Left renal cortex interstitium (tissue), 4 donors: ENCODE data around the gene PLXDC2. TPM values are rescaled to one million over a fixed set of nuclear protein-coding genes. Genes with fewer than 3 reads are reported as not detected.
"Not testable (repeated sequence)": the region's sequence is repeated elsewhere in the genome, so short reads cannot be mapped to it uniquely, and the experiment has no call there.

ENCODE experiments used
- DNase-seq, 4 donors: peaks; one replicate each; pipeline ENCODE4 v3.0.0-alpha.2; 2013; ENCODE audit warnings: low read depth in 4 of 4, low spot score in 2 of 4, missing footprints in 1 of 4
- polyA plus RNA-seq, 4 donors: library from polyadenylated mRNA; unstranded; fragments of 120-200 nt; gene quantifications; one replicate each; pipeline ENCODE4 v1.2.1, GENCODE V29; 2013; ENCODE audit not compliant: insufficient read length in 4 of 4

PLXDC2 gene
- polyA plus RNA-seq, 4 donors, result 28.0 to 35.6 (median 34.2) TPM

DNA sequence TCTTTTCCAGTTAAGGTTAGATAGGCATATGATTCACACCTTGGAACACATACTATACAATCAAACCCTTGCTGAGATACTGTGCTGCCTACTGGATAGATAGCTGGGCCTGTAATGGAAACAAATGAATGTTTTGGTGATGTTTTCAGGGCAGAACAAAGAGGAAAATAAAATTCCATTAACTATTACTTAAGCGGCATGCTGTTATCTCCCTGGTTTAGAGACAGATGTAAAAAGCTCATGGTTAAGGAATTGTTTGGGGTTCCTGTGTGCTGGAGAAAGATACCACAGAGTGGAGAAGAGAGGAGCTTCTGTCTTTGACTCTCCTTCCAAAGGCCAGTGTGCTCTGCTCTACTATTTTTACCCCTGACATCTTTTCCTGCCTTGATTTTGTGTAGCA, 341.1 kb downstream of the PLXDC2 start:
- DNase-seq, result no peak

DNA sequence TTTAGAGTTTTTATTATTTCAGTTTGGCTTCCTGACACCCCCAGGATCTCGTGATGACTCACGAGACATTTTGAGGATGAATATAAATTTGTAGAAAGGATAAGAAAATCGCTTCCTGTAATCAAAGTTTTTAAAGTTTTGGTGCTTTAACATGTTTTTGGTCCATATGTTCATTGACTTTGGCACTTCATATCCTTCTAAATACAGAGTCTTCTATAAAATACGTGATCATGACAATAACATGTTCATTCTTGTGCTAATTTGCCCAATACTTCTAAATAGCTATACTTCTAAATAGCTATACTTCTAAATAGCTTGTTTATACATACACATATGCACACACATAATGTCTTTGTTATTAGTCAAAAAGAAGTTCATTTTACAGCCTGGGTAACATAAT, 341.9 kb downstream of the PLXDC2 start:
- no peak for DNase-seq

GRCh38 chr10:20162123-20162522, 345.9 kb downstream of the PLXDC2 start:
- DNase-seq, result no peak

- DNase-seq, result no peak
Observed at GRCh38 chr10:20166096-20166675, 350.0 kb downstream of the PLXDC2 start.

DNA sequence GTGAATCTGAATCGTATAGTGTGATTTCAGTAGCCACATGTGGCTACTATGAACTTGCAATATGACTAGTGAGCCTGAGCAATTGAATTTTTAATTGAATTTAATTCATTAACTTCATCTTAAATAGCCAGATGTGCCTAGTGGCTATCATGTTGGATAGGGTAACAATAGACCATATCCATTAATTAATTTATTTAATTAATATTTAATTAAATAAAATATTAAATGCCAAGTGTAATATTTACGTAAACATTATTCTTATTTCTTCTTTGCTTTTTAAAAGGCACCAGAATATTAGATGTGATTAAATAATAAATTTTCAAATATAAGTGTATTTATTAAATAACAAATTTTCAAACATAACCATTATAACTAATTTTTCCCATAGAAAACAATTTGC, 354.4 kb downstream of the PLXDC2 start:
- DNase-seq, result no peak

- no peak for DNase-seq
Observed at GRCh38 chr10:20173046-20173445, 356.8 kb downstream of the PLXDC2 start.

DNA sequence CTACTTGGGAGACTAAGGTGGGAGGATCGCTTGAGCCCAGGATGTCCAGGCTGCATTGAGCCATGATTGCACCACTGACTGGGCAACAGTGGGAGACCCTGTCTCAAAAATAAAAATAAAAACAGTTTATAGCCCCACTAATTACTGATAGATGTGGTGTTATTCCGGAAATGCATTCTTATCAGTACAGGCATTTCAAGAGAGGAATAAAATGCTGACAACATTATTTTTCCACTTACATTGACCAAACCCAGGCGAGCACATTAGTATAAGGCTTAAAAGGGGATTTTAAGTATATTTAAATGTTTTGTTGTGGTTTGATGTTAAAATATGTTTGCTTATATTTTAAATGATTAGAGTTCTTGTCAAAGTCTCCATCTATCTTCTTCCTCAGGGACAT, 359.5 kb downstream of the PLXDC2 start:
- no peak for DNase-seq

DNA sequence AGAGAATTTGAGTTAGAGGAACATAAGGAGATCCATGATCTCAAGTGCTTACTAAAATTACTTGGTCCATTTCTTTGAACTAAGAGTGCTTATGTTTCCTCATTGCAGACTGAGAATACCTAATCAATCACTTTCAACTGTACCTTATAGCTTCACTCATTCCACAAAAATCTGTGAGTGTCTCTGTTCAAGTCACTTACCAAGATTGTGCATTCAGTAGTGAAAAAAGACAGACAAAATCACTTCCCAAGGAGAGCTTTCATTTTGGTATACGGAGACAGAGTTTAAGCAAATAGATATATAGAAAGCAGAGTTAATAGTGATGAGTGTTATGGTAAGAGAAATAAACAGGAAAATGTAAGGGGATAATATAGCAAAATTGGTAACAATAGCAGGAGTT, 364.5 kb downstream of the PLXDC2 start:
- no peak for DNase-seq

GRCh38 chr10:20181434-20181833, 365.2 kb downstream of the PLXDC2 start:
- DNase-seq, result no peak

DNA sequence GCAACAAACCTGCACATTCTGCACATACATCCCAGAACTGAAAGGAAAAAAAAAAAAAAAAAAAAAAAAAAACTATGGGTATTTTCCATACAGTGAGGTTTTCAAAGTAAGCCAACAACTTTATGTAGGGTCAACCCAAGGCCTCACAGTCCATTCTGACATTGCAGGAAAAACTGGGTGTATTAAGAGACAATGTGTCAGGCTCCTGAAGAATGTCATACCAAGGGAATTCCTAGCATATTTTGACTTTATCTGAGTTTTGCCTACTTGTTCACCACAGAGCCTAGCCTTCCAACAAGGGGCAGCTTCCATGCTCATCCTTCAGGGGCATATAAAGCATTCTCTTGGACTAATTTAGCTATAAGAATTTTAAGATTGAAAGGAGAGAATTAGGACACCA, 368.9 kb downstream of the PLXDC2 start:
- no peak for DNase-seq

GRCh38 chr10:20191392-20191791, 375.2 kb downstream of the PLXDC2 start:
- DNase-seq, result not testable (repeated sequence)

DNA sequence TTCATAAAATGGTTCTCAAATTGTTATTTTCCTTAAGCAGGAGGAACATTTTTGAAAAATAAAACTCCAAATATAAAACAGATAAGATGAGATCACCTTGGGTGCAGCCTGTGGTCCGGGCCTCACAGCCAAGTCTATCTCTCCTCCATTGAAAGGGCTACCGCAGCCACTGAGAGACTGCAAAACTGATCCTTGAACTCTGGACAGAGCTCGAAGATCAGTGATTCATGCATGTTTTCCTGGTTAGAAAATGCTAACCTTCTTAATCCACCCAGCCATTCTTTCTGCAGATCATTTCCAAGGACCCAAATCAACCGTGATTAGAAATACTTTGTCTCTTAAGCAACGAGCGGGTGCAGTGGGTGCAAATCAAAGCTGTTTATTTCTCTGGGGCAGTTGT, 378.8 kb downstream of the PLXDC2 start:
- DNase-seq, result no peak

DNA sequence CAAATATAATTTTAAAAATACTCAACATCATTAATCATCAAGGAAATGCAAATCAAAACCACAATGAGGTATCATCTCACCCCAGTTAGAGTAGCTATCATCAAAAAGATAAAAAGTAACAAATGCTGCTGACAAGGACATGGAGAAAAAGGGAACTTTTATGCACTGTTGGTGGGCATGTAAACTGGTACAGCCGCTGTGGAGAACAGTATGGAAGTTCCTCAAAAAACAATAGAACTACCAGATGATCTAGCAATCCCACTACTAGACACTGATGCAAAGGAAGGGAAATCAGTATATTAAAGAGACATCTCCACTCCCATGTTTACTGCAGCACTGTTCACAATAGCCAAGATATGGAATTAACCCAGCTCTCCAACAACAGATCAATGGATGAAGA, 384.5 kb downstream of the PLXDC2 start:
- DNase-seq, result no peak

DNA sequence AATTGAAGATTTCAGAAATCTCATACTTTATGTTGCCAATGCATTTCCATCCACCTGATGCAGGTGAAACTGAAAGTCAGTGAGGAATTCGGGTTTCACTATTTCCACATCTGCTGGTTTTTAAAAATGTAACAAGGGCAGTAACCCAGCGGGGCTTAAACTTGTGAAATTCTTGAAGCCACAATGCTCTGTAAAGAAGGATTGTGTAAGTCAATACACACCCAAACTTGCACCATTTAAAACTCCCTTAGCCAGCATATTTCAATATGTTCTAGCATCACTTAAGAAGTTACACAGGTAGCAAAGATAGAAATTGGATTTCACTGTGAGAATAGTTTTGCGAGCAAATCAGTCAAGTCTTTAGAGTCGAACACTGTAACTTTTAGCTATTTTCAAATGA, 386.1 kb downstream of the PLXDC2 start:
- no peak for DNase-seq

- DNase-seq, result no peak
Observed at GRCh38 chr10:20207653-20208052, 391.4 kb downstream of the PLXDC2 start.

DNA sequence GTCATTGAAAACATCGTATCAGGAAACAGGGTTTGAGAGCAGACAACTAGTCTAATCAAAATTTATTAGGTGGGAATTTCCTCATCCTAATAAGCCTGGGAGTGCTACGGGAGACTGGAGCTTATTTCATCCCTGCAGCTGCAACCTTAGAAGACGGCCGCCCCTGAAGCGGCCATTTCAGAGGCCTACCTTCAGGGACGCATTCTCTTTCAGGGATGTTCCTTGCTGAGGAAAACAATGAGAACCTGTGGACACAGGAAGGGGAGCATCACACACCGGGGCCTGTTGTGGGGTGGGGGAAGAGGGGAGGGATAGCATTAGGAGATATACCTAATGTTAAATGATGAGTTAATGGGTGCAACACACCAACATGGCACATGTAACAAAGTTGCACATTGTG, 392.9 kb downstream of the PLXDC2 start:
- not testable (repeated sequence) for DNase-seq

DNA sequence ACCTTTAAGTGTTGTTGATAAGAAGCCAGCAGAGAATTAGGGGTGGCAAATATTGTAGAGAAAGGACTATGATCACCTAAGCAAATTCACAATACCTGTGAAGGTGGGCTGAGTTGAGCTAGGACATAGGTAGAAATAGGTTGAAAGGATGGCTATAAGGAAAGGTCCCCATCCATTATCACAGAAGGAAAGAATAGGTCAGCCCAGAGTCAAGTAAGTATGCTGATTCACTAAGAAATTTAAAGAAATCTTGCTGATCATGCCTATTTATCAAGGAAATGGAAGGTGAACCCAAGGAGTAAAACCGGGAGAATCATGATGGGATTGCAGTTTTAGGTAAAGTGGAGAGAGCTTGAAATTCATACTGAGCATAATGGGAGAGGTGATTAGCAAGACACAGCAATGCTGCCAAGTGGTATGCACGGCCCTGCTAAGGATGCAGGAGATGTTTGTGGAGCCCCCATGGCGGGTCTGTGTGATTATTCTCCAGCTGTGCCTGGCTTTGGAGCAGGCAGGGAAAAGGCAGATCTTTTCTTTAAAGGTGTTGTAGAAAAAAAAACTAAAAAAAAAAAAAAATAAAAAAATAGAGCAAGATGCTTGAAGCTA, 399.4 kb downstream of the PLXDC2 start:
- DNase-seq, result no peak

GRCh38 chr10:20221356-20221755, 405.1 kb downstream of the PLXDC2 start:
- DNase-seq, result no peak

DNA sequence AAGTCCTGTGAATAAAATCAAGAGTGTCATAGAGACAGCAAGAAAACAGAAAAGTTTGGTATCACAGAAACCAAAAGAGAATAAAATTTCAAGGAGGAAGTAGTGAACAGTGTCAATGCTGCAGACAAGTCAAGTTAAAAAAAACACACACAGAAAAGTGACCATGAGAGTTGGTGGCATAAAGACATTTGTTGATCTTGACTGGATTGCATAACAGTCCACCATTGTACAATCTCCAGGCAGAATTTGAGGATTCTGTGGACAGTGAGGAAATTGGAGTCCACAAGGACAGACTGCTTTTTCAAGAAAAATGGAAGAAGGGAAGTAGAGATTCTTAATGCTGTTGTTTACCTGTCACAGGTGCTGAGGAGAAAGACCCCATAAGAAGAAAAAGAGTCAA, 412.5 kb downstream of the PLXDC2 start:
- no peak for DNase-seq

DNA sequence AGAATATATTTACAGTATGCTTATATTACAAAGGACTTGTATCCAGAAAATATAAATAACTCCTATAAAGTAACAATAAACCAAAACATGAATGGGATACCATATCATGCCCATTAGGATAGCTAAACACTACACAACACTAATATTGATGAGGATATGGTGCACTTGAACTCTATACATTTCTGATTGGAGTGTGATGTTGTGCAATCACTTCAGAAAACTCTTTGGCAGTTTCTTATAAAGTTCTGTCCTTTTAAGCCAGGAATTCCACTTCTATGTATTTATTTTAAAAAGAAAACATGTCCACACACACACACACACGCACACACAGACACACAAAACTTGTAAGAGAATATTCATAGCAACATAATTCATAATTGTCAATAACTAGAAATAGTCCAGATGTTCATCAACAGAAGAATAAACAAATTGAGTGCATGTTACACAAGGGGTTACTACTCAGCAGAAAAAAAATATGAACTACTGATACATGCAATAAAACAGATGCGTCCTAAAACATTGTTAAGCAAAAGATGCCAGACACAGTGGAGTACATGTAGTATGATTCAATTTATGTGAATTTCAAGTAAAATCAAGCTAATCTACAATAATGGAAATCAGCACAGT, 416.0 kb downstream of the PLXDC2 start:
- DNase-seq, result no peak

DNA sequence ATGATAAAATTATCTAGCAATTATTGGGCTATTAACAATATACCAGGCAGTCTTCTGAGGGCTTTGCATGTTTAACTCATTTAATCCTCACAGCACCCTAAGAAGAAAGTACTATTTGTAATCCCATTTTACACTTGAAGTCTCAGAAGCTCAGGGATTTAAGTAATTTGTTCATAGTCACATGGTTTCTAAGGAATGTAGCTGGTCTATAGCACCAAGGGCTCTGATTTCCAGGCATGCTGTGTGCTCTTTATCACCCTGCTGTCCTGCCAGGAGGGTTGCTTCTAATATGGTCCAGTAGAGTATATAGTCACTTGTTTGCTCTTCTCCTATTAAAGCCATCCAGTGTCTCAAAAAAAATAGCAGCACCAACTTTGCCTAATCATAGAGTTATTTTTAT, 417.2 kb downstream of the PLXDC2 start:
- DNase-seq, result no peak

GRCh38 chr10:20234579-20234978, 418.3 kb downstream of the PLXDC2 start:
- DNase-seq, result no peak
